Omental fat pad (tissue), 4 donors: ENCODE measurements around the gene CDK4. TPM values are rescaled to one million over a fixed set of nuclear protein-coding genes. Genes with fewer than 3 reads are reported as not detected.

Experiments used
- ATAC-seq: fragments of 150-250 bp; one replicate; pipeline ENCODE4 v1.9.1; 2016; ENCODE audit warnings: mild to moderate bottlenecking, moderate library complexity; ENCODE audit not compliant: low FRiP score
- DNase-seq: peaks from one replicate; pipeline ENCODE4 v3.0.0-alpha.2; 2019; ENCODE audit warnings: low spot score
- total RNA-seq, 4 donors: library from RNA; depleted of rRNA; stranded (reverse); fragments of >200 nt; gene quantifications; one replicate each; pipeline ENCODE4 v1.1.0, GENCODE V29; 2016
- TF ChIP-seq, protein P1 (sequence below), 3 donors: fragments of 450-650 bp; IDR thresholded peaks; one replicate each; pipeline ENCODE4 v1.5.1; 2016 to 2017; ENCODE audit warnings: antibody characterized with exemption in 3 of 3, mild to moderate bottlenecking in 3 of 3, moderate library complexity in 2 of 3

The CDK4 gene
- total RNA-seq, 4 donors from 2014 or later, result 81.9 to 96.2 (median 89.0) TPM

DNA sequence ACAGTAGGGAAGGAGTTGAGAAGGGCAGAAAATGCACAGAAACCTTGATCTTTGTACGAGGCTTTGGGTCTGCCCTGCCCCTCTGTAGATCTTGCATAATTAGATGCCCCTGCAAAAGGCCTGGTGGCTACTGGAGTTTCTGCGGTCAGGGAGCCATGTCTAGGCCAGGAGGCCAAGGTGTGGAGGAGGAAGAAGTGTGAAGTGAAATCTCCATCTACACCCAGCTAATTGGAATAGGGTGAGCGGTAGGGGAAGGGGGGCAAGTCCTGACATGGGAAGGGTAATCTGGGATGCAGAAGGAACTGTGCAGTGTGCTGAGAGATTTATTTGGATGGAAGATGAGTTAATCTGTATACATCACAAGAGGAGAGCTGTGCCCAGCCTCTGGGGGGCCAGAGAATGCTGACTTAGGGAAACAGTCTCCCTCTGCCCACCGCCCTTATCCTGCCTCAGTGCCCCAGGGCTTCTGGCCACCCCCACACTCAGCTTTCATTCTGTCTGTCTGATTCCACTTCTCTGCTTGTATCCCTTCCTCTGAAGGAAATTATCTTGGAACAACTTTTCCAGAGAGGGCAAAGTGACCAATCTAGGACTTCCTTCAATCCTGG is 9.4 kb upstream of the CDK4 start:
- DNase-seq (no peak), ATAC-seq (no peak)
- TF ChIP-seq, protein P1, sequence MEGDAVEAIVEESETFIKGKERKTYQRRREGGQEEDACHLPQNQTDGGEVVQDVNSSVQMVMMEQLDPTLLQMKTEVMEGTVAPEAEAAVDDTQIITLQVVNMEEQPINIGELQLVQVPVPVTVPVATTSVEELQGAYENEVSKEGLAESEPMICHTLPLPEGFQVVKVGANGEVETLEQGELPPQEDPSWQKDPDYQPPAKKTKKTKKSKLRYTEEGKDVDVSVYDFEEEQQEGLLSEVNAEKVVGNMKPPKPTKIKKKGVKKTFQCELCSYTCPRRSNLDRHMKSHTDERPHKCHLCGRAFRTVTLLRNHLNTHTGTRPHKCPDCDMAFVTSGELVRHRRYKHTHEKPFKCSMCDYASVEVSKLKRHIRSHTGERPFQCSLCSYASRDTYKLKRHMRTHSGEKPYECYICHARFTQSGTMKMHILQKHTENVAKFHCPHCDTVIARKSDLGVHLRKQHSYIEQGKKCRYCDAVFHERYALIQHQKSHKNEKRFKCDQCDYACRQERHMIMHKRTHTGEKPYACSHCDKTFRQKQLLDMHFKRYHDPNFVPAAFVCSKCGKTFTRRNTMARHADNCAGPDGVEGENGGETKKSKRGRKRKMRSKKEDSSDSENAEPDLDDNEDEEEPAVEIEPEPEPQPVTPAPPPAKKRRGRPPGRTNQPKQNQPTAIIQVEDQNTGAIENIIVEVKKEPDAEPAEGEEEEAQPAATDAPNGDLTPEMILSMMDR (IDR thresholded peaks at IDR 0.05), result no peak

DNA sequence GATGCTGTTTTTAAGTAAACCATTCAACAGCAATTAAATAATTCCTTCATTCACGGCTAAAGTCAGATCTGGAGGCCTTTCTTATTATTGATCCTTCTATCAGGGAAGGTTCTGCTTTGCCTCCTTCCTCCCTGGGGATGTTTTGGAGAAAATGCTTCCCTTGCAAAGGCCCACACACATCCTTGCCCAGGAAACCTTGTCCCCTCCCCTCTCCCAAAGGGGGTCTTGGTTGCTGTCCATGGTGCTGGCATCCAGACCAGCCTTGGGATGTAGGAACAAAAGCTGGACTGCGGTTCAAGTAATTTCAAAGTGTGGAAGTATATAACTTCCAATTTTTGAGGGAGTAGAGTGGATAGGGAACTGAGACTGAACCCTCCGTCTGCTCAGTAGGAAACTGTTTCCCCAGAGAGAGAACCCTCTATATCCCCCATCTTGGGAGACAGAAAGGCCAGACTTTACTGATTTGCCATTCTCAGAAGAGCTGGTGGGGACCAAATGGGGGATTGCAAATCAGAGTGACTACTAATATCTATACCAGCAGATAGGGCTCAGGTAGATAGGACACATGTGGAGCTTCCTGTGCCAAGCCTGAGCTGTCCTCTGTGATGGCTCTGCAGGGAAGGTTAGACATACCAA is 8.4 kb upstream of the CDK4 start:
- no peak for ATAC-seq
- DNase-seq, result no peak
- TF ChIP-seq, protein P1 (IDR thresholded peaks at IDR 0.05), result no peak

GRCh38 chr12:57759360-57759980 is 7.4 kb upstream of the CDK4 start:
- TF ChIP-seq, protein P1 (IDR thresholded peaks at IDR 0.05), result no peak
- ATAC-seq (no peak), DNase-seq (no peak)

DNA sequence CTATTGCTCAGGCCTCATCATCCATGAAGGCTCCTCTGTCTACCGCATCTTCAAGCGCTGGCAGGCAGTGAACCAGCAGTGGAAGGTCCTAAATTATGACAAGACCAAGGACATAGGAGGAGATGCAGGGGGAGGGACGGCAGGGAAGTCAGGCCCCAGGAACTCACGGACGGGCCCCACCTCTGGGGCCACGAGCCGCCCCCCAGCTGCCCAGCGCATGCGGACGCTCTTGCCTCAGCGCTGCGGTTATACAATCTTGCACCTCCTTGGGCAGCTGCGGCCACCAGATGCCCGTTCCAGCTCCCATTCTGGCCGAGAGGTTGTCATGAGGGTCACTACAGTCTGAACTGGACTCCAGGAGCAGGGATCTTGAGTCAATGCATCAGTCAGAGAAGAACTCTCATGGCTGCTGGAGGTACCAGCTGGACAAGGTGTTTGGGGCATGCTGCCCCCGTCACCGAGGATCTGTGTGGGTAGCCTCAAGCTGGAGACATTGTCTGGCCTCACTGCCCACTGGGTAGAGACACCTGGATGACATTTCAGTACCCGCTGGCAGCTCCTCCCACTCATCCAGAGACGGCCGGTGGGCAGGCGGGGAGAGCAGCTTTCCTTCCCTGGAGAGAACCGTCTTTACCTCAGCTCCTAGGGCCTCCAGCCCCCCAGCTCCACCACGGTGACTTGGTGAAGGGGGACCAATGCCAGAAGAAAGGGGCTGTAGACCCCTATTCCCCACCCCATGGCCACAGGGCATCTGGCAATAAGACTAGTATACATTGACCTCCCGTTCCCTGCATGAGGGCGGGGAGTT is 6.6 kb upstream of the CDK4 start:
- TF ChIP-seq, protein P1 (IDR thresholded peaks at IDR 0.05), result no peak
- DNase-seq (no peak), ATAC-seq (no peak)

- no peak for ATAC-seq
Measured at GRCh38 chr12:57757771-57758170, 5.7 kb upstream of the CDK4 start.

More at GRCh38 chr12:57757771-57758170, 5.7 kb upstream of the CDK4 start:
- DNase-seq, result no peak
- TF ChIP-seq, protein P1 (IDR thresholded peaks at IDR 0.05), result no peak
